Measurements from ENCODE around the gene SYCP2L.

DNA sequence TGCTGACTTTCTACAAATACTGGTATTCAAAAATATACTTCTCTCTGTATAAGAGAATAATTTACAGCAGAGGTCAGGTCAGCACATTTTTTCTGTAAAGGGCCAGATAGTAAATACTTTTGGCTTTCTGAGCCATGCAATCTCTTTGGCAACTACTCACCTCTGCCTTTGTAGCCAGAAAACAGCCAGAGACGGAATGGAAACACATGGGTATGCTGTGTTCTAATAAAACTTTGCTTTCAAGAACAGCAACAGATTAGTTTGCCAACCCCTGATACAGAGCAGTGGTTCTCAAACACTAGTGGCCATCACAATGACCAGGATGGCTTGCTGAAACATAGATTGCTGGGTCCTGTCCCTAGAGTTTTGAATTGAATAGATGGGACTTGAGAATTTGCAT, 46.3 kb downstream of the SYCP2L start:
- TF ChIP-seq, protein P1, sequence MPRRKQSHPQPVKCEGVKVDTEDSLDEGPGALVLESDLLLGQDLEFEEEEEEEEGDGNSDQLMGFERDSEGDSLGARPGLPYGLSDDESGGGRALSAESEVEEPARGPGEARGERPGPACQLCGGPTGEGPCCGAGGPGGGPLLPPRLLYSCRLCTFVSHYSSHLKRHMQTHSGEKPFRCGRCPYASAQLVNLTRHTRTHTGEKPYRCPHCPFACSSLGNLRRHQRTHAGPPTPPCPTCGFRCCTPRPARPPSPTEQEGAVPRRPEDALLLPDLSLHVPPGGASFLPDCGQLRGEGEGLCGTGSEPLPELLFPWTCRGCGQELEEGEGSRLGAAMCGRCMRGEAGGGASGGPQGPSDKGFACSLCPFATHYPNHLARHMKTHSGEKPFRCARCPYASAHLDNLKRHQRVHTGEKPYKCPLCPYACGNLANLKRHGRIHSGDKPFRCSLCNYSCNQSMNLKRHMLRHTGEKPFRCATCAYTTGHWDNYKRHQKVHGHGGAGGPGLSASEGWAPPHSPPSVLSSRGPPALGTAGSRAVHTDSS (tag by site-specific recombination; IDR thresholded peaks at IDR 0.05): no peak
- no peak for TF ChIP-seq CTCF (tag by site-specific recombination; IDR thresholded peaks at IDR 0.05)
- TF ChIP-seq SP7 (tag by site-specific recombination; IDR thresholded peaks at IDR 0.05): no peak
- TF ChIP-seq ZNF10 (tag by site-specific recombination; IDR thresholded peaks at IDR 0.05): no peak
- TF ChIP-seq, protein P2, sequence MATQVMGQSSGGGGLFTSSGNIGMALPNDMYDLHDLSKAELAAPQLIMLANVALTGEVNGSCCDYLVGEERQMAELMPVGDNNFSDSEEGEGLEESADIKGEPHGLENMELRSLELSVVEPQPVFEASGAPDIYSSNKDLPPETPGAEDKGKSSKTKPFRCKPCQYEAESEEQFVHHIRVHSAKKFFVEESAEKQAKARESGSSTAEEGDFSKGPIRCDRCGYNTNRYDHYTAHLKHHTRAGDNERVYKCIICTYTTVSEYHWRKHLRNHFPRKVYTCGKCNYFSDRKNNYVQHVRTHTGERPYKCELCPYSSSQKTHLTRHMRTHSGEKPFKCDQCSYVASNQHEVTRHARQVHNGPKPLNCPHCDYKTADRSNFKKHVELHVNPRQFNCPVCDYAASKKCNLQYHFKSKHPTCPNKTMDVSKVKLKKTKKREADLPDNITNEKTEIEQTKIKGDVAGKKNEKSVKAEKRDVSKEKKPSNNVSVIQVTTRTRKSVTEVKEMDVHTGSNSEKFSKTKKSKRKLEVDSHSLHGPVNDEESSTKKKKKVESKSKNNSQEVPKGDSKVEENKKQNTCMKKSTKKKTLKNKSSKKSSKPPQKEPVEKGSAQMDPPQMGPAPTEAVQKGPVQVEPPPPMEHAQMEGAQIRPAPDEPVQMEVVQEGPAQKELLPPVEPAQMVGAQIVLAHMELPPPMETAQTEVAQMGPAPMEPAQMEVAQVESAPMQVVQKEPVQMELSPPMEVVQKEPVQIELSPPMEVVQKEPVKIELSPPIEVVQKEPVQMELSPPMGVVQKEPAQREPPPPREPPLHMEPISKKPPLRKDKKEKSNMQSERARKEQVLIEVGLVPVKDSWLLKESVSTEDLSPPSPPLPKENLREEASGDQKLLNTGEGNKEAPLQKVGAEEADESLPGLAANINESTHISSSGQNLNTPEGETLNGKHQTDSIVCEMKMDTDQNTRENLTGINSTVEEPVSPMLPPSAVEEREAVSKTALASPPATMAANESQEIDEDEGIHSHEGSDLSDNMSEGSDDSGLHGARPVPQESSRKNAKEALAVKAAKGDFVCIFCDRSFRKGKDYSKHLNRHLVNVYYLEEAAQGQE (tag by site-specific recombination; IDR thresholded peaks at IDR 0.05): no peak
- TF ChIP-seq ZNF292 (tag by site-specific recombination; IDR thresholded peaks at IDR 0.05; ENCODE audit: borderline replicate concordance, low read depth): no peak
- no peak for TF ChIP-seq ZNF501 (tag by site-specific recombination; IDR thresholded peaks at IDR 0.05)
